GM12875 (cell line): ENCODE results near the gene GNAZ.
A peak's percentile ranks its signal among the peaks of the same experiment; 100 is the strongest.

ENCODE experiments used
- H3K4me3 ChIP-seq: one replicate; pipeline ENCODE4 v1.5.1; 2011; ENCODE audit warnings: low read depth, low read length, control low read depth
- CTCF ChIP-seq: IDR thresholded peaks from 2 replicates; pipeline ENCODE4 v1.5.1; 2011; ENCODE audit warnings: low read depth, mild to moderate bottlenecking, control low read depth, inconsistent platforms, low read length, moderate library complexity, borderline replicate concordance; ENCODE audit not compliant: insufficient read depth

GNAZ gene

GRCh38 chr22:23126165-23127054 lies 56.1 kb downstream of the GNAZ start:
- TF ChIP-seq CTCF, result no peak
- no peak overlapping the region for H3K4me3 ChIP-seq

- no peak overlapping the region for H3K4me3 ChIP-seq
- no peak for TF ChIP-seq CTCF
Observed at GRCh38 chr22:23127055-23127756, 56.9 kb downstream of the GNAZ start.

- H3K4me3 ChIP-seq, result no peak overlapping the region
- TF ChIP-seq CTCF, result no peak
Observed at GRCh38 chr22:23127788-23128187, 57.5 kb downstream of the GNAZ start.

GRCh38 chr22:23128269-23129108 lies 58.2 kb downstream of the GNAZ start:
- H3K4me3 ChIP-seq, result no peak overlapping the region
- peak; percentile 71 for TF ChIP-seq CTCF

GRCh38 chr22:23129149-23129548 lies 58.8 kb downstream of the GNAZ start:
- TF ChIP-seq CTCF, result no peak

GRCh38 chr22:23130697-23131096 lies 60.4 kb downstream of the GNAZ start:
- no peak for TF ChIP-seq CTCF
- no peak overlapping the region for H3K4me3 ChIP-seq

More at GRCh38 chr22:23129149-23129548, 58.8 kb downstream of the GNAZ start:
- no peak overlapping the region for H3K4me3 ChIP-seq
